AG09319 (cell line): ENCODE data around the gene MRTFA.
"Not testable (repeated sequence)": the region's sequence is repeated elsewhere in the genome, so short reads cannot be mapped to it uniquely, and the experiment has no call there.

ENCODE experiments used
- DNase-seq: peaks from one replicate; pipeline ENCODE4 v3.0.0-alpha.2; 2010; ENCODE audit warnings: low read depth; ENCODE audit errors: extremely low read depth
- TF ChIP-seq, protein P1 (sequence below): IDR thresholded peaks from 2 replicates; pipeline ENCODE4 v1.5.1; 2011; ENCODE audit warnings: low read depth, mild to moderate bottlenecking, inconsistent platforms, low read length, moderate library complexity

Gene MRTFA

DNA sequence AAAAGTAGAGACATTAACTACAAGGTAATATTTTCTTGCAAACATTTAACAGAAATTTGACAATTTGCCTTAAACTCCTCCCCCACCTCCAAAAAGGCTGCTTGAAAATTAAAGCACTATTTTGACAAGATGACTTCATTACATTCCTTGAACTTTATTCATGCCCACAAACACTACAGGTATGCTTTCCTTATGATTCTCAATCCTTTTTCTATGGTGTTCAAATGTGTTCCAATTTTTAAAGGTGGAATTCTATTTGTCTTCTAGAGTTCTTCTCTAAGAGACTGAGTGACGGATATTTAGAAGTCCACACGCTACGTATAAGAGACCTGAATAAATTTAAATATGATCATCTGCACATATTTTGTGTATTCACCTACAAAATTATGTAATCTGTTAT lies 69.4 kb downstream of the MRTFA start:
- DNase-seq = no peak
- TF ChIP-seq, protein P1, sequence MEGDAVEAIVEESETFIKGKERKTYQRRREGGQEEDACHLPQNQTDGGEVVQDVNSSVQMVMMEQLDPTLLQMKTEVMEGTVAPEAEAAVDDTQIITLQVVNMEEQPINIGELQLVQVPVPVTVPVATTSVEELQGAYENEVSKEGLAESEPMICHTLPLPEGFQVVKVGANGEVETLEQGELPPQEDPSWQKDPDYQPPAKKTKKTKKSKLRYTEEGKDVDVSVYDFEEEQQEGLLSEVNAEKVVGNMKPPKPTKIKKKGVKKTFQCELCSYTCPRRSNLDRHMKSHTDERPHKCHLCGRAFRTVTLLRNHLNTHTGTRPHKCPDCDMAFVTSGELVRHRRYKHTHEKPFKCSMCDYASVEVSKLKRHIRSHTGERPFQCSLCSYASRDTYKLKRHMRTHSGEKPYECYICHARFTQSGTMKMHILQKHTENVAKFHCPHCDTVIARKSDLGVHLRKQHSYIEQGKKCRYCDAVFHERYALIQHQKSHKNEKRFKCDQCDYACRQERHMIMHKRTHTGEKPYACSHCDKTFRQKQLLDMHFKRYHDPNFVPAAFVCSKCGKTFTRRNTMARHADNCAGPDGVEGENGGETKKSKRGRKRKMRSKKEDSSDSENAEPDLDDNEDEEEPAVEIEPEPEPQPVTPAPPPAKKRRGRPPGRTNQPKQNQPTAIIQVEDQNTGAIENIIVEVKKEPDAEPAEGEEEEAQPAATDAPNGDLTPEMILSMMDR = no peak

DNA sequence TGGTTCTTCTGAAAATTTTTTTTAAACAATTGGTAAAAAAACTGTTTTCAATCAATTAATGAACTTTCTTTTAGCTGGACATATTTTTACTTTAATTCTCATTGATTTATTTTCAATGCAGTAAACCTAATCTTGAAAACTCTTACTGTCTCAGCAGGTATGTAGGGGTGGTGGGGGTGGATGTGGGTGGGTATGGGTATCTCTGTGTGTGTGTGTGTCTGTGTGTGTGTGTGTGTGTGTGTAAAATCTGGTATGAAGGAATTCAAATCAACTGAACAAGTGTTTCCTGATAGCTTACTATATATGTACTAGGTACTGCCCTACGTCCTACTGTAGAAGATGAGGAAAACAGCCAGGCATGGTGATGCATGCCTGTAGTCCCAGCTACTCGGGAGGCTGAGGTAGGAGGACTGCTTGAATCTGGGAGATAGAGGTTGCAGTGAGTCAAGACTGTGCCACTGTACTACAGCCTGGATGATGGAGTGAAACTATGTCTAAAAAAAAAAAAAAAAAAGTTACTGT lies 75.5 kb downstream of the MRTFA start:
- TF ChIP-seq, protein P1 = no peak
- DNase-seq = no peak

DNA sequence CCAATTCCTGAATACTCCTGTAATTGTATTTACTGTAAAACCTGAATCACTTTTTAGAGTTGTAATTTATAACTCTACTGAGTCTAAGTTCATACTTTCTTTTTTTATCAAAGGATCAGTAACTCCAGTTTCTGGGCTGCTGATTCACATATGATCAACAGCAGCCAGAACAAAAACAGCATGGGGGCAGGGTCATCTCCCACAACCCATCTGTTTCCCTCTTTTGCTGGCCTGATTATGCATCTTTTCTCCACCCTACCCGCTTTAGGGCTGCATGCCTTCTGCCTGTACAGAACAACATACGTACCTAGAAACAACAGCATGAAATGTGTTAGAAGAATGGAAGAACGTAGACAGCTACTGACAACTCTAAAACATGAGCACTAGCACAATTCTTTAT lies 76.0 kb downstream of the MRTFA start:
- TF ChIP-seq, protein P1 = no peak
- DNase-seq = no peak

DNA sequence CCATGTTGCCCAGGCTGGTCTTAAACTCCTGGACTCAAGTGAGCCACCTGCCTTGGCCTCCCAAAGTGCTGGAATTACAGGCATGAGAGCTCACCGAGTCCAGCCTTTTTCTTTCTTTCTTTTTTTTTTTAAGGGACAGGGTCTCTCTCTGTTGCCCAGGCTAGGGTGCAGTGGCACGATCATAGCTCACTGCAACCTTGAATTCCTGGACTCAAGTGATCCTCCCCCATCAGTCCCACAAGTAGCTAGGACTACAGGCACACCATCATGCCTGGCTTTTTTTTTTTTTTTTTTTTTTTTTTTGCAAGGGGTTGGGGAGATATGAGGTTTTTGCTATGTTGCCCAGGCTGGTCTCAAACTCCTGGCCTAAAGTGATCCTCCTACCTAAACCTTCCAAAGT lies 78.5 kb downstream of the MRTFA start:
- no peak for DNase-seq
- TF ChIP-seq, protein P1 = no peak

DNA sequence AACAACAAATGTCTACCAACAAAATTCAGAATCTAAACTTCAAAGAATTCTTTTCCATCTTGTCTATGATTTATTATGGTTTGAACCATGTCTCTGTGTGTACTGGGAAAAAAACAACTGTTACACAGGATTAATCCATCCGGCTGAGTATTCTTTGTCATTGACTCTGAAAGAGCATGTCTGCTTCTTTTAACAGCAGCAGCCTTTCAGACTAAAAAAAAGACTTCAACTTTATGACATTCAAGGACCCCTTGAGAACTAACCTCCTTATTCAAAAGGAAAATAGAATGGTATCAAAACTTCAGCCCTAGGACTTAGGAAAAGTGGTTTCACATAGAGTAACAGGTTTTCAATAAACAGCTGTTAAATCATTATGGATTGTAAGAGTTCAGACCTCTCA lies 79.9 kb downstream of the MRTFA start:
- TF ChIP-seq, protein P1 = no peak
- no peak for DNase-seq

DNA sequence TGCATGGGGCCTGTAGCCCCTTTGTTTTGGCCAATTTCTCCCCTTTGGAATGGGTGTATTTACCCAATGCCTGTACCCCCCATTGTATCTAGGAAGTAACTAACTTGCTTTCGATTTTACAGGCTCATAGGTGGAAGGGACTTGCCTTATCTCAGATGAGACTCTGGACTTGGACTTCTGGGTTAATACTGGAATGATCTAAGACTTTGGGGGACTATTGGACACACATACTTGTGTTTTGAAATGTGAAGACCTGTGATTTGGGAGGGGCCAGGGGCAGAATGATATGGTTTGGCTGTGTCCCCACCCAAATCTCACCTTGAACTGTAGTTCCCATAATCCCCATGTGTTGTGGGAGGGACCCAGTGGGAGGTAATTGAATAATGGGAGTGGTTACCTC lies 82.5 kb downstream of the MRTFA start:
- DNase-seq = not testable (repeated sequence)

DNA sequence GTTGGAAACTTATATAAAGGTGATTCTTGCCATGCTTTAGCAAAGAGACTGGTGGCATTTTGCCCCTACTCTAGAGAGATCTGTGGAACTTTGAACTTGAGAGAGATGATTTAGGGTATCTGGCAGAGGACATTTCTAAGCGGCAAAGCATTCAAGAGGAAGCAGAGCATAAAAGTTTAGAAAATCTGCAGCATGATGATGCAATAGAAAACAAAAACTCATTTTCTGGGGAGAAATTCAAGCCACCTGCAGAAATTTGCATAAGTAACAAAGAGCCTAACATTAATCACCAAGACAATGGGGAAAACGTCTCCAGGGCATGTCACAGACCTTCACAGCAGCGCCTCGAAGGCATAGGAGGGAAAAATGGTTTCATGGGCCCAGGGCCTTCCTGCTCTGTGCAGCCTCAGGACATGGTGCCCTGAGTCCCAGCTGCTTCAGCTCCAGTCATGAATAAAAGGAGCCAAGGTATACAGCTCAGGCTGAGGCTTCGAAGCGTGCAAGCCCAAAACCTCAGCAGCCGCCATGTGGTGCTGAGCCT lies 83.4 kb downstream of the MRTFA start:
- no peak for DNase-seq
- TF ChIP-seq, protein P1 = no peak

DNA sequence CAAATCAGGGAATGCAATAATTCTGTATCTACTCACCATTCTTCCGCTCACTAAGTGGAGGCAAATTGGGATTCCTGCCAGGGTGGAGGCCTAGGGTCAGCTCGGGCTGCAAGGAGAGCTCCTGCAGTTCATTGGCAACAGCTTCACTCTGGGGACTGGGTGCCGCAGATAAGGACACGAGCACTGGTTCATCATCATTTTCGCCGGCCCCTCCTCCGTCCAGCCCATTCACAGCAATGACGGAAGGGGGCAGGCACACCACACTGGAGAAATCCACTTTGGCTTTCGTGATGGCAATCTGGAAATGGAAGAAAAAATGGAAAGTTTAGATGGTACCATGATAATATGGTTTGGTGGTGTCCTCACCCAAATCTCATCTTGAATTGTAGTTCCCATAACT lies 84.4 kb downstream of the MRTFA start:
- TF ChIP-seq, protein P1 = no peak
- no peak for DNase-seq
